ENCODE data around the gene FBXO47. TPM values are rescaled to one million over a fixed set of nuclear protein-coding genes. Genes with fewer than 3 reads are reported as not detected.

Gene FBXO47
- total and polyA plus RNA-seq, 2 of the 13 experiments (the other 11 are each of a cell fraction or from before 2014, with no cell fraction given), result not detected

GRCh38 chr17:38893113-38893512, 74.1 kb downstream of the FBXO47 start:
- ChIA-PET POLR2A (interaction anchor here (1.0 to 3.2 kb wide), 5 partner anchors 11 to 39 kb away, joined by 4 to 15 read pairs (median 6); partner anchors contain the start of genes LASP1 and RPL23), CTCF (ENCODE audit: low intra/inter-chr PET ratio, low total read pairs) (no interaction called here)
- Histone ChIP-seq H2AFZ (ENCODE audit: low read length) (no peak overlapping the region), H3K4me1 (ENCODE audit: insufficient read depth, low read length) (peaks cover 24% of the 10 kb centered on the region), H3K9me3 (ENCODE audit: low read length) (no peaks in the 10 kb centered on the region), H3K27me3 (ENCODE audit: control insufficient read depth in 1 of 2, insufficient read depth in 2 of 2, low read length in 2 of 2) (no peaks in the 10 kb centered on the region), H3K9ac (ENCODE audit: insufficient read depth, low read depth, low read length) (no peak overlapping the region), H3K27ac (ENCODE audit: extremely low read length, insufficient read depth, low read length) (no peak overlapping the region), H3K4me3 (replicated peaks in 1 of 3; ENCODE audit: insufficient read depth in 1 of 3, low read depth in 2 of 3, low read length in 3 of 3) (no peak overlapping the region), H3K4me2 (ENCODE audit: low read depth, low read length) (no peak overlapping the region), H3K79me2 (ENCODE audit: insufficient read depth, low read length) (peaks cover 6% of the 10 kb centered on the region), H4K20me1 (ENCODE audit: insufficient read depth, low read length) (peaks cover 11% of the 10 kb centered on the region; the same call in 1 of the 2 replicates), H3K36me3 (replicated peaks in 1 of 2; ENCODE audit: control insufficient read depth in 1 of 2, insufficient read depth in 2 of 2, low read length in 2 of 2) (peaks cover 51 to 82% of the 10 kb centered on the region in 2 experiments)
- whole genome bisulfite sequencing (ENCODE audit: low lambda C conversion rate), result 100% methylated on average over 5 of the region's 5 CpGs
- DNase-seq (ENCODE audit: low spot score) (no peak), FAIRE-seq (no peak), ATAC-seq (no peak)
- in situ Hi-C loops (cut with HindIII; ENCODE audit: extremely low pct_ligation_motif_present, low pct_unique_long_range_greater_than_20kb), result no loop called here
- no TSS peak for BruUV-seq (replicated peaks)
- TF ChIP-seq ZNF121 (CRISPR knock-in tag; IDR thresholded peaks at IDR 0.05) (no peak), IRF1 (CRISPR knock-in tag; IDR thresholded peaks at IDR 0.05; ENCODE audit: low read depth) (no peak), ZNF629 (CRISPR knock-in tag; conservative IDR thresholded peaks at IDR 0.05) (peak; percentile 45; the same call in 1 of the 2 replicates), AKAP8 (CRISPR knock-in tag; IDR thresholded peaks at IDR 0.05) (0 out of 2 replicates have a peak, but pooled peaks have one; percentile 43)
- intact Hi-C loops (cut with micrococcal nuclease; ENCODE audit: unreplicated experiment), result no loop called here

DNA sequence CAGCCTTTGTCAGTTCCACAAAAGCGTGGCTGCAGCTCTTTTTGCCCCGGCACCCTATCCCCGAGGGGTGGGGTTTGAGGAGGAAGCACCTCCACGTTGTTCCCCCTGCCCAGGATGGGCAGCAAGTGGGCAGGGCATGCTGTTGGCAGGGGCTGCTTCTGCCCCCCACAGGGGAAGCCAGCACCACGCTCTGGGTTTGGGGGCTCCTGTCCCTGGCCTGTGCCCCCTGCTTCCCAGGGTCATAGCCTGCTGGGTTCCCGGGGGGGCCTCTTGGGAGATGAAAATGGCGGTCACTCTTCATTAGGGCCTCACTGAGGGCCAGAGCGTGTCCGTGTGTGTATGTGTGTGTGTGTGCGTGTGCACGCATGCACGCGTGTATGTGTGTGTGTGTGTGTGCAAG, 74.6 kb downstream of the FBXO47 start:
- BruUV-seq (replicated peaks), result no TSS peak
- TF ChIP-seq ZNF34 (CRISPR knock-in tag; IDR thresholded peaks at IDR 0.05; ENCODE audit: borderline replicate concordance) (no peak), GATAD2A (CRISPR knock-in tag; IDR thresholded peaks at IDR 0.05) (no peak), ISX (CRISPR knock-in tag; conservative IDR thresholded peaks at IDR 0.05) (no peak), NRL (CRISPR knock-in tag; IDR thresholded peaks at IDR 0.05; ENCODE audit: borderline replicate concordance) (0 out of 2 replicates have a peak, but pooled peaks have one; percentile 5), HDAC1 (CRISPR knock-in tag; IDR thresholded peaks at IDR 0.05) (no peak), ZNF251 (CRISPR knock-in tag; IDR thresholded peaks at IDR 0.05) (no peak), ZXDC (CRISPR knock-in tag; IDR thresholded peaks at IDR 0.05) (no peak), AGO2 (optimal IDR thresholded peaks at IDR 0.05; ENCODE audit: low read depth, low read length) (peak; percentile 68), HNRNPL (IDR thresholded peaks at IDR 0.05; ENCODE audit: low read depth, low read length) (0 out of 2 replicates have a peak, but pooled peaks have one; percentile 21)
- TF ChIP-seq, protein P1, sequence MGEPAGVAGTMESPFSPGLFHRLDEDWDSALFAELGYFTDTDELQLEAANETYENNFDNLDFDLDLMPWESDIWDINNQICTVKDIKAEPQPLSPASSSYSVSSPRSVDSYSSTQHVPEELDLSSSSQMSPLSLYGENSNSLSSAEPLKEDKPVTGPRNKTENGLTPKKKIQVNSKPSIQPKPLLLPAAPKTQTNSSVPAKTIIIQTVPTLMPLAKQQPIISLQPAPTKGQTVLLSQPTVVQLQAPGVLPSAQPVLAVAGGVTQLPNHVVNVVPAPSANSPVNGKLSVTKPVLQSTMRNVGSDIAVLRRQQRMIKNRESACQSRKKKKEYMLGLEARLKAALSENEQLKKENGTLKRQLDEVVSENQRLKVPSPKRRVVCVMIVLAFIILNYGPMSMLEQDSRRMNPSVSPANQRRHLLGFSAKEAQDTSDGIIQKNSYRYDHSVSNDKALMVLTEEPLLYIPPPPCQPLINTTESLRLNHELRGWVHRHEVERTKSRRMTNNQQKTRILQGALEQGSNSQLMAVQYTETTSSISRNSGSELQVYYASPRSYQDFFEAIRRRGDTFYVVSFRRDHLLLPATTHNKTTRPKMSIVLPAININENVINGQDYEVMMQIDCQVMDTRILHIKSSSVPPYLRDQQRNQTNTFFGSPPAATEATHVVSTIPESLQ (CRISPR knock-in tag; conservative IDR thresholded peaks at IDR 0.05), result no peak

More for the DNA sequence above, 74.6 kb downstream of the FBXO47 start:
- peaks cover 19% of the 10 kb centered on the region for H3K4me1 ChIP-seq (ENCODE audit: insufficient read depth, low read length)
- no peak overlapping the region for H3K4me2 ChIP-seq (ENCODE audit: low read depth, low read length)
- no peak overlapping the region for H2AFZ ChIP-seq (ENCODE audit: low read length)
- intact Hi-C loops (cut with micrococcal nuclease; ENCODE audit: unreplicated experiment), result no loop called here
- in situ Hi-C loops (cut with HindIII; ENCODE audit: extremely low pct_ligation_motif_present, low pct_unique_long_range_greater_than_20kb), result no loop called here
- H3K9me3 ChIP-seq (ENCODE audit: low read length), result no peaks in the 10 kb centered on the region
- H3K79me2 ChIP-seq (ENCODE audit: insufficient read depth, low read length), result peaks cover 7% of the 10 kb centered on the region
- H3K36me3 ChIP-seq (replicated peaks in 1 of 2; ENCODE audit: control insufficient read depth in 1 of 2, insufficient read depth in 2 of 2, low read length in 2 of 2), result peaks cover 51 to 83% of the 10 kb centered on the region in 2 experiments
- no peak overlapping the region for H3K9ac ChIP-seq (ENCODE audit: insufficient read depth, low read depth, low read length)
- no peaks in the 10 kb centered on the region for H3K27me3 ChIP-seq (ENCODE audit: control insufficient read depth in 1 of 2, insufficient read depth in 2 of 2, low read length in 2 of 2)
- H4K20me1 ChIP-seq (ENCODE audit: insufficient read depth, low read length), result peaks cover 14% of the 10 kb centered on the region; the same call in 1 of the 2 replicates
- H3K27ac ChIP-seq (ENCODE audit: extremely low read length, insufficient read depth, low read length), result no peak overlapping the region
- FAIRE-seq (no peak), ATAC-seq (no peak), DNase-seq (ENCODE audit: low spot score) (no peak)
- no peak overlapping the region for H3K4me3 ChIP-seq (replicated peaks in 1 of 3; ENCODE audit: insufficient read depth in 1 of 3, low read depth in 2 of 3, low read length in 3 of 3)
- over 99% methylated on average over 13 of the region's 13 CpGs for WGBS (ENCODE audit: low lambda C conversion rate)
- ChIA-PET CTCF (ENCODE audit: low intra/inter-chr PET ratio, low total read pairs) (no interaction called here), POLR2A (no interaction called here)

All from HepG2 (cell line).